Measurements from ENCODE around the gene PTPN22.
A peak's percentile ranks its signal among the peaks of the same experiment; 100 is the strongest.

- TF ChIP-seq CTCF (IDR thresholded peaks at IDR 0.05) (peak in 1 of 6 experiments; percentile 23), POLR2A (IDR thresholded peaks at IDR 0.05) (no peak)
These were observed 2.7 kb upstream of the PTPN22 start for GRCh38 chr1:113874012-113874879.
